Inflammatory macrophage treated with lipopolysaccharide for 1 hour (primary cell): Measurements from ENCODE around the gene MIEN1.
"Not testable (repeated sequence)": the region's sequence is repeated elsewhere in the genome, so short reads cannot be mapped to it uniquely, and the experiment has no call there.

Experiments used
- DNase-seq, 2 donors: peaks; one replicate each; pipeline ENCODE4 v3.0.0-alpha.2; 2020 to 2022

Gene MIEN1, protein sequence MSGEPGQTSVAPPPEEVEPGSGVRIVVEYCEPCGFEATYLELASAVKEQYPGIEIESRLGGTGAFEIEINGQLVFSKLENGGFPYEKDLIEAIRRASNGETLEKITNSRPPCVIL

DNA sequence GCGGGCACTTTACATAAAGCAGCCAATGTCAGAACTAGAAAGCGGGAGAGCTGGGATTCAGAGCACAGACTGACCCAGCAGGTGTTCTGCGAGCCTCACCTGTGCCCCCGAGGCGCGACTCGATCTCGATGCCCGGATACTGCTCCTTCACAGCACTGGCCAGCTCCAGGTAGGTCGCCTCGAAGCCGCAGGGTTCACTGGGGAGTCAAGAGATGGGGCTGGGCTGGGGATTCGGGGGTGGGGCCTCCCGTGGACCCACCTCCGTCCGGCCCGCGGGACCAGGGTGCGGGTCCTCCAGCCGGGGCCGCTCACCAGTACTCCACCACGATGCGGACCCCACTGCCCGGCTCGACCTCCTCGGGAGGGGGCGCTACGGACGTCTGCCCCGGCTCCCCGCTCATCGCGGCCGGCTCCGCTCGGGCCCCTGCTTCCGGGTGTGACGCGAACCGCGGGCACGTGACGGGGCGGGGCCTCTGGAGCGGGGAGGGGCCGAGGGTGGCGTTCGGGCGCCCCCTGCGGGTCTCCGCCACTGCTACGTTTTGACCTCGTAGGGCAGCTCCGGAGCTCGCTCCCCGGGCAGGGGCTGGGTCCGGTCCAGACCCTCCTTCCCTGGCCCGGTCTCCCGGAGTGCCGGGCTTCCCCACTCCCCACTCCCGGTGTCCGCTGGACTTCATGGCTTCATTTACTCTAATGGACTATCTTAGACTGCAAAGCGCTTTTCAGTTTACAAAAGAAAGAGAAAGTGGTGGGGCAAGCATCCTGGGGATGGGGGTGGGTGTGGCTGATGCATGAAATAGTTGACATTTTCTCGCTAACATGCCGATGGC, at the start of gene MIEN1:
Gene MIEN1, minus strand, starts transcription at position 438 of the 827 bp plus-strand sequence. Its CDS starts 37 bp downstream, at position 401.
- DNase-seq: peak; percentile 69 to 95

DNA sequence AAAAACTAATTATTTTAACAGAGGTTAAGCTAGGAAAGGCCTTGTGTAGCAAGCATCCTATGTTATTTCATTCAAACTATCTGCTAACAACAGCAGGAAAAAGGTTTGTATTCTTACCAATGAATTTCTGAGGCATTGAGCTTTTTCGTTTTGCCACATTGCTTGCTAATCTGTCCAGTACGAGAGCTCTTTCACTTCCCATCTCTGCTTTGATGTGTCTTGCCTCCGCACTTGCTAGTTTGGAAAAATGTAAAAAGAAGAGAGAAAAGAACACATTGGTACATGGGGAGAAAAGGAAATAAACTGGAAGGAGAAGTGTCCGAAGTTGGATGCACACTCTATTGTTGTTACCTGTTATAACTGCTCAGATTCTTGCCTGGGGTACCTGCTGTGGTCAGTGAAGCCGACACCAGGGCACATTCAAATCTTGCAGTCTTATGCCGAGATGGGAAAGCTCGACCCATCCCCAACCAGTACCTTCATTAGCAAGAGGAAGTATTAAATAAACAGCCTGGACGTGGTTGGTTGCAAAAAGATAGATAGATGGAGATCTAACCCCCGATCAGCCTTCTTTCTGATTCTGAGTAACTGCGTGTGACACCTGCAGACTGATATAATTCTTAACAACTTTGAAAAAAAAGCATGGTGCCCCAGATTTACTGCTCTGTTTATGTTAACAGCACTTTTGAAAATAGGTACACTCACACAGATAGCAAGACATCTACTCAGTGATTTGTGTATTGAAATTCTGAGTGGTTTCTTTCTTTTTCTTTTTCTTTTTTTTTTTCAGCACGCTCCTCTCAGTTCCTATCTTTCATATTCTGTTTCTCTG, 47.4 kb upstream of the MIEN1 start:
- DNase-seq: no peak

DNA sequence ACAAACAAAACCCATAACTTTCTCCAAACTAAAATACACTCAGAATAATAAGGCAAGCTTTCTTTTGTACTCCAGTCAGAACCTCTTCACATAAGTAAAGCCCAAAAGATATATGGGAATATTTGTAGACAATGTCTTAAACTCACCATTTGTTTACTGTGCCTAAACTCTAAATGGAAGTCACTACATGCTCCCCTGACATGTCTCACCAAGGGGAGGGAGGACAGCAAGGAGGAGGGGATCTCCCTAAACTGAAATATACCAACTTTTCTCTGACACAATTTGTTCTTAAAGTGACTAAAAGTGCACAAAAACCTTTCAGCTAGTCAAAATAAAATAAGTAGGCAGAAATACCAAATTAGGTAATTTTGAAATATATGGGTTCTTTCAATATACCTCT, 45.9 kb upstream of the MIEN1 start:
- no peak for DNase-seq

DNA sequence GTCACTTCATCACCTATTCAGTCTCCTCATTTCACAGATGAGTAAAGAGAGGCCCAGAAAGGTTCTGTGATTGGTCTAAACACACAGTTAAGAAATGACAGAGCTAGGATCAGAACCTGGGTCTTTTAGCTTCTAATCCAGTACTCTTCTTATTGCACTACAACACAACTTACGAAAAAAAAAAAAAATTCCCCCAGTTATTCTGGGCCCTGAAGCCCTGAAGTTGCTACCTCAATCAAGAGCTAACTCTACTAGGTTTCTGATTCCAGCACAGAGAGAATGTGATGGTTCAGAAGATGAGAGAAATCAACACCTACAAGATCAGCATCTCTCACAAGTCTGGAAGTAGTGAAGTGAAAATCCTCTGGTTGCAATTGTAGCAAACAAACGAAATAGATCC, 44.7 kb upstream of the MIEN1 start:
- no peak for DNase-seq

DNA sequence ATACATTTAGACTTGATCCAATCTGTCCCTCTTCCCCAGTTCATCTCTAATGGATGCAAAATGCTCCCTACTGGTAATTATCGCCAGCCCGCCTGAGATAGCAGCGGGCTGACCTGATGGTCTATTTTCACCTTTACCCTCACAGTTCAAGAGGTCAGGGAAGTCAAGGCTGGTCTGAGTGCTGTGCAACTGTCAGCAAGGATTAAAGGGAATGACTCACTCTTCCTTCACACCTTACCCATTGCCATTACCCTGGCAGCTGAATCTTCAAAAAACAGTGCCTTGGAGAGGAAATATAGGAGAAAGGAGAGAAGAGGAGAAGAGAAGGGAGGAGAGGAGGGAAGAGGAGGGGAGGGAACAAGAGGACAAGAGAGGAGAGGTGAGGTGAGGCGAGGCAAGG, 43.7 kb upstream of the MIEN1 start:
- no peak for DNase-seq

DNA sequence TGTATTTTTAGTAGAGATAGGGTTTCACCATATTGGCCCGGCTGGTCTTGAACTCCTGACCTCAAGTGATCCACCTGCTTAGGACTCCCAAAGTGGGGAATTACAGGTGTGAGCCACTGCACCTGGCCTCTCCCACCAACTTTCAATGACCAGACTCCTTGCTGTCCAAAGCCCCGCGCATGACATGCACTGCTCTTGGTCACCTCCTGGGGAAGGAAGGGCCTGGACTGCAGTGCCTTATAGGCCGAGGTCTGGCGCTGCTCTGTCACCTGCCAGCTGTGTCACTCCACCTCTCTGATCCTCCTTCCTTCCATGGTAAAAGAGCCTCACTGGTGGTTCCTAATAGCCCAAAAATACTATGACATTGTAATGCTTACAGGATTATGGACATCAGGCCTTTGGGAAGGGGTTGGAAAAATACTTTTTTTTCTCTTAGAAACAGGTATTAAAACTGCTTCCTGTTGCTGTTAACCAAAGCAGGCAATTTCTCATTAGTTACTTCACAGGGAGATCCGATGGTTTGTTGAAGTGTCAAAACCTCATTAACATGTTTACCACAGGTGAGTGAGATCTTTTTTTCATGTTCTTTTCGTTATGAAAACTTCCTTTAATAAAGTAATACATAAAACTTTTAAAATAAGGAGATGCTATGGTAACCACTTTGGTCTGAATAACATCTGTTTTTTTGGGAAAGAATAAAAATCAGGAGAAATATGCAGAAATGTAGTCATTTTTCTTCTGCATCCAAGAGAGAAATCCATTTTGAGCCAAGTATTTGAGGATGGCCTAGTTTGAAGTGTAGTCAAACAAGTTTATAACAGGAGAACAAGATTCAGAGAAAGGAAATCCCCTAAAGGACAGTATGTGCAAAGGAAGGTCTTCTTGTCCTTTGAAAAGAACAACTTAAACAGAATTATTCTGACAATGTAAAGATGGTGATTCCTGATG, 42.9 kb upstream of the MIEN1 start:
- DNase-seq: no peak

DNA sequence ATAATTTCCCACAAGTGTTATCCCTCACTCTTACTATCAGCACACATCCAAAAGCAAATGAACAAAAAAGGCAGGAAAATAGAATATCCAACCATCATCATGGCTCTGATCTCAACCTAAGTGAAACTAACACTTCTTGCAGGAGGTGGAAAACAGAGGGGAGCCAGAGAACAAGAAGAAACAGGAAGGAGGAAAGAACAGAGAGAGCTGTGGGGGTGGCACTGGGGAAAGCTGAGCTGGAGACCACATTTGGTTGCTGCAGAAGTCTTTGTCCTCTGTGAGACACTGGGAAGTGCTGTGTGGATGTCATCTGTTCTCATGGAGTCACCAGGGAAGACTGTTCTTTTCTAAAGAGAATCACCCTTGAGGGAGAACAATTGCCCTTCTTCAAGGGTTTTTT, 42.1 kb upstream of the MIEN1 start:
- peak in 1 of 2 donors; percentile 7 for DNase-seq

DNA sequence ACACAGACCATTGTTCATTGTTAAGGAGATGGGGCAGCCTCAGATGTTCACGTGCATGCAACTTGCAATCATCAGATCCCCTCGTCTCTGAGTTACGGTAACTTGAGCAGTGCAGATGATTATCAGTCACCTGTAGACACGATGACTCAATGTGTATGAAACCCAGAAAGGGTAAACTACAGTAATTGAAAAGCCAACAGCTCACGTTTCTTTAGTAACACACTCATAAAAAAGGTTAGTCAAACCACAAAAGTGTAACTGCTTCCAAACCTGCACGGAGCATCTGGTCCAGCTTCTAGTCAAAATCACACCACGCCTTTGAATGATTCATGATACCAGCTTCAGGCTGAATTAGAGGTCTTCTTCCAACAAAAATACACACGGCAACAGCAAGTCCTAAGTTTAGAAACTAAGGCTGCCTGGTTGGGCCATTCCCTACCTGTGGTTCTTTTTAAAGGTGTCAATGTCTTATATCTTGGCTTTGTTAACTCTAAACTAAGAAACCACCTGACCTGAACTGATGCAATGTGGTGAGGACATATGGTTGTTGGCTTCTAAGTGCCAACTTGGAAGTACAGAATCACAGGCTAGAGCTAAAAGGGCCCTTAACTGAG, 39.7 kb upstream of the MIEN1 start:
- no peak for DNase-seq

DNA sequence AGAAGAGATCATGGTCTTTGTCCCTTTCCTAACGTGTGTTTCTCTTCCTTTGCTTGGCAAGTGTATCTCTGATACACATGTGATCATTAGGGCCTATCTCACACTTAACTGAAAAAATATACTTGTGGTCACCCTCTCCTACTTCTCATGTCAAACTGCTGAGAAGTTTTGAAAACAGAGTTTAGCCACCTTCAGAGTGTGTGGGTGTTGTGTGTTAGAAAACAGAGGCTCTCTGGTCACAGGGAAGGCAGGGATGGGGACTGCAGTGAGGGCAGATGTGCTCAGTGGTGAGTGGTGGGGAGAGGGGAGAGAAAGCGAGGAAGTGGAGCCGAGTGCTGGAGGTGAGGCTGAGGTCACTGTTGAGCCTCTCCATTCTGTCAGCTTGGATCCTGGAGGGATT, 36.8 kb upstream of the MIEN1 start:
- no peak for DNase-seq

DNA sequence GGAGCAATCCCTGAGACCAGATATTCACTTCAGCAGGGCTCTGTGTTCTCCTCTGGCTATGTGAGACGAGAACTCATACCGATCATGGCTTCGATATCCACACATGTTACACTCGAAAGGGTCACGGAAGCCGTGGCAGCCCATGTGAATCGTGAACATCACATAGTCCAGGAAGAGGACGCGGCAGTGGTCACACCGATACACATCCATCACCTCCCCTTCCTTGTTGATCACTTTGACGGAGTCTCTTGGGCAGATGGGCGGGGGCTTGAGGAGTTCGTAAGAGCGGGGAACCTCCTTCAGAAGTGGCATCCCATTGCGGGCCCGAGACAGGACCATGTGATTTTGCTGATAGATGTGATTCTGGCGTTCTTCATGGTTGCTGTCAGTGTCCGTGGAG, 35.4 kb upstream of the MIEN1 start:
- no peak for DNase-seq

DNA sequence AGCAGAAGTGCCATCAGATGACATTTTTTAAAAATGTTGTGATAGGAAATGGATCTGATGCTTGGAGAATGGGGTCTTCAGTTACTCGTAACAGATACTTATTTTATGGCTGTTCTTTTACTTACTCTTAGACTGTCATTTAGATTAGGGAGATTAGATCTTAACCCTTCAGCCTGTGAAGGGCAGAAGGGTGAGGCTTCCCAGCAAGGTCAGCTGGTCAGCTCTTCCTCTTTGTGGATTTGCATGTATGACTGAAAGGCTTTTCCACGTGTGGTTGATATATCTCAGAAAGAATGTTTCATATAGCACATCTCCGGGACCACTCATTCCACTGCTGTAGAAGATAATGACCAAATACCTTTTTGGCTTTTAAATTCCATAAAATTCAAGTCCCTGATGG, 34.8 kb upstream of the MIEN1 start:
- peak; percentile 23 to 46 for DNase-seq

DNA sequence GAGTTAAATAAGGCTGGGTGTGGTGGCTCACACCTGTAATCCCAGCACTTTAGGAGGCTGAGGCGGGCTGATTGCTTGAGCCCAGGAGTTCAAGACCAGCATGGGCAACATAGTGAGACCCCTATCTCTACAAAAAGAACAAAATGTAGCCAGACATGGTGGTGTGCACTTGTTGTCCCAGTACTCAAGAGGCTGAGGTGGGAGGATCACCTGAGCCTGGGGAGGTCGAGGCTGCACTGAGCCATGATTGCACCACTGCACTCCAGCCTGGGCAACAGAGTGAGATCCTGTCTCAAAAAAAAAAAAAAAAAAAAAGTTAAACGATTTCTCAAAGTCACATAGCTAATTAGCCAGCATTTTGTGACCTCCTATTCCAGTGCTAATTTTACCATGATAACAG, 33.8 kb upstream of the MIEN1 start:
- DNase-seq: not testable (repeated sequence)

DNA sequence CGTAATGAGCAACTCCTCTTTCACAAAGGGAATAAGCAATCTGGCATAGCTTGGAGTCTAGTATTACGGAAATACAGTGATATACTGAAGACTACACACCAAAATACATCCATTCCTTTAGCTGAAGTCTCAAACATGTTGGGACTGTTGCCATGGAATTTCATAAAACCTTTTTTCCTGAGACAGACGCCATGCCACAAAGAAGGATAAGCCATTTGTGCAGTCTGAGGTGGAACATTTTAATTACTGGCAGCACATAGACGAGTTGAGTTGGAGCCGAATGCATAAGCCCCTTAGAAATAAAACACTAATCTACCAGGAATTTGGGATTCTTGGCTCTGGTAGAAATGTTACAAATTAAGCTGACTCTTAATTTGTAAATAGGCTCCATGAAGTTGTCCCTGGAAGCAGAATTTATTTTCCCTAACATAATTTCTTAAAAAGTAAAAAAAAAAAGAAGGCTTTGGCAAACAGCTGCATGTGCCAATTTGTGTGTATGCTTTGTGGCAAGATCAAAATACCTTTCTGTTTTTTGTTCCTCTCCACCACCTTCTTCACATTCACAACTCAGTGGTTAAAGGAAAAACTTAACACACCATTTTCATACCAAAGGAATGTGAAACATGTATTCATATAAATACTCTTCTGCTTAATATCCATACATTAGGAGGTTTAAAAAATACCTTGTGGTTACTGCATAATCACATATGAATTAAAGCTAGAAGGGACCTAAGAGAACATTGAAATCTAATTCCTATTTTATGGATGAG, 32.9 kb upstream of the MIEN1 start:
- no peak for DNase-seq

DNA sequence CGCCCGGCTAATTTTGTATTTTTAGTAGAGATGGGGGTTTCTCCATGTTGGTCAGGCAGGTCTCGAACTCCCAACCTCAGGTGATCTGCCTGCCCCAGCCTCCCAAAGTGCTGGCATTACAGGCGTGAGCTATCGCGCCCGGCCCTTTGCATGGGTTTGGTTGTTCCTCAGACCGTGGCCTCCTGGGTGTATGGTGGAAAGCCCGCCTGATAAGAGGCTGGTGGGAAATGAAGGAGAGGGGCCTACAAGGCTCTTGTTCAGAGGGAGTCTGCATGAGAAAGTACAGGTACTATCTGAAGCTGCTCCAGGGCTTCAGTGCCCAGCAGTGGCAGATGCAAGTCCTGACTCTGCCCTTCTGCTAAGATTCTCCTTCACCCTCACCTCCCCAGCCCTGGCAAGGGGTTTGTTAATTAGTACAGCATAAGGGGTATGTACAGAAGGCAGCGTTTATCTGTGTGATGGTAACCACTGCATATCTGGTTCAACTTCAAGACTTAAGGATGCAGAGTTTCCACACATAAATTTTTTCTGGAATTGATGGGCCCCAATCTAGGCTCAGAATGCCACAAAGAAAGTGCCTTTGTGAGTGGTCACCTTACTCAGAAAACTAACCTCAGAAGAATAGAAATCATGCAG, 31.6 kb upstream of the MIEN1 start:
- DNase-seq: no peak

DNA sequence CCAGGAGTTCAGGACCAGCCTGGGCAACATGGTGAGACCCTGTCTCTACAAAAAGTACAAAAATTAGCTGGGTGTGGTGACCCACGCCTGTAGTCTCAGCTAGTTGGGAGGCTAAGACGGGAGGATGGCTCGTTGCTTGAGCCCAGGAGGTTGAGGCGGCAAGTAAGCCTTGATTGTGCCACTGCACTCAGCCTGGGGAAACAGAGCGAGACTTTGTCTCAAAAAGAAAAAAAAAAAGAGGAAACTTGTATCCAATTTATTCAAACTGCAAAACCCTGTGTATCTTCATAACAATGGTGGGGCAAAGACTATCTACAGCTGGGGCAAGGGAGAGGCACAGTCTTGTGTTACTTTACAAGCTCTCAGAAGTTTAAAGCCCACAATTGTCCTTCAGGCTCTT, 28.9 kb upstream of the MIEN1 start:
- no peak for DNase-seq

DNA sequence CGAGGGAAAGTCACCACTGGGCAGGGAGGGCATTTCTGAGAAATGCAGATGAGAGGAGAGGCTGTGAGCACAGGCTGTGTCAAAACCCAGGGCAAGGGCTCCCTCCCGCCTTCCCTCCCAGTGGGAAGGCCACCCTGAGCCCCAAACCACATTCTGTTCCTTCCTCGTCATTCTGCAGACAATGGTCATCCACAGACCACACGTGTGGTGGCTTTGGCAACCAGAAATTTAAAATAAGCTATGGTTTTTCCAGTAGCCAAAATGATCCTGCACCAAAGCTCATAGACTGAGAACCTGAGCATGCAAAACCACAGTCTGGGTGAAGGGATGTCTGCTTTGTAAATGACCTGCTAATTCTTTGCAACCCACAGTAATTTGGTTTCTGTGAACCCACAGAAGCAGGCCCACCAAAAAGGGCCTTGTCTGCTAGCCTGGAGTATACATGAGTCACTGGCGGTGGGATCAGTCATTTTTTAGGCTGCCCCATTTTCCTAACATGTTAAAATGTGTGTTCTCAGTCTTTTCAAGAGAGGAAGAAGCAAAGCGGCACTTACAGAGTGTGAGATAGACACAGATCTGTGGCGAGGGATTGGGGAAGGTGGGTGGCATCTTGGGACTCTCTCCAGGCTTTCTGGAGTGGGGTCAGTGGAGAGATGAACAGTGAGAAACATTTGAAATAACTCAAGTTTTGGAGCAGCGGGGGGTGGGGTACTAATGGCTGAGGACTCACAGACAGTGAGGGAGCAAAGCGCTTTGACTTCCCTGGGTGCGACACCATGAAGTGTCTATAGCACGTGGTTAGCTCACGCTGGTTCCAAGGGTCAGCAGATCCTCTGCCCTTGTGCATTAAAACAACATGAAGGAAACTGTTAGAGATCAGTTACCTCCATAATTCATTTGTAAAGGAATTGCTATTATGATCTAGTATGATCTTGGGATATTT, 27.9 kb upstream of the MIEN1 start:
- no peak for DNase-seq

DNA sequence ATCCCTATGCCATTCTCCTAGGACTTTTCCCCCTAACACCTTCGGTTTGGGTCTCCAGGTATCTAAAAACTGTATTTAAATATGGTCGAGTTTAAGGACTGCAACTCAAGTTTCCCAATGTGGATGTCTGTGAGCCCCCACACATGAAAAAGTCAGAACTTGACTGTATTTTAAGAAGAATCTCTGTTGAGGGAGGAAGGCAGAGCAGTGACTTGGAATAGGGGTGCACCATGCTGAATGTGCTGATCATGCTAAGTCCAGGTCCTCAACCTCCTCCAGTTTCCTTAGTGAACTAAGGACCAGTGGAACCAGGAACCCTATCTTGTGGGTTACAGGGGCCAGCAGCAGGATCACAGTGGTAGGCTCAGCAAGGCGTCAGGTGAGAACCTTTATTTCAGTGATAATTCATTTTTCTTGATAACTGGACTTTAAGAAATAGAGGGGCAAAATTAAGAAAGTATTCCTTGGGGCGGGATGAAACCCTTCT, 26.9 kb upstream of the MIEN1 start:
- DNase-seq: no peak

DNA sequence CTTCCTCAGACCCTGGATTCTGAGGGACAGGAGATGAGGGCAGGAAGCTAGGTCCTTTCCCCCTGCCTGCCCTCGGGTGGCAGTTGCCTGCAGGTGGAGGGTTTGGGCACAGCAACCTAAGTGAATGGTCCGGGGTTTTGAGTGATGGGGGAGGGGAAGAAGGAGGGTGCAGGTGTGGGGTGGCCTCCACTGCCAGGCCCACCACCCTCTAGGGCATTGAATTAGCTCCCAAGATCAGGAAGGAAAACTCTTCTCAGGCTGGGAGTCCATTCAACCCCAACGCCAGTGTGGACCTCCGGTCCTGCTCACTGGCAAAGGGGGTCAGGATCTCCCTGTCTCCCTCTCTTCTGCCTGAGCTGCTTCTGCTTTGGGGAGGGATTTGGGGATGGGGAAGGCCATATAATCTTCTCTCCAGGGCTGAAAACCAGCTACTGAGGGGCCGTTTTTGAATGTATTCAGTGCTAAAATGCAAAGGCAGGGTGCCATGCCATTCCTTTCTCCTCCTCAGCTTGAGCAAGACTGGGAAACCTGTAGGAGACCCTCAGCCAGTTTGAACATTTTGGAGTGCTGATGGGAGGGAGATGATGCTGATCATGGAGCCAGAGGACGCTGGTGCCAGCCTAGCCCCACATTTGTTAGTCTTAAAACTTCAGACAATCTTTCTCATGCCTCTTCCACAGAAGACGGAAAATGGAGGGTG, 26.2 kb upstream of the MIEN1 start:
- DNase-seq: no peak
